Stimulated activated naive CD4-positive, alpha-beta T cell (primary cell): ENCODE results near the gene NKAPL.

ENCODE experiments used
- DNase-seq, 6 experiments: peaks; one replicate each; lab custom pipeline; 2025; lab: John Stamatoyannopoulos, UW

Gene NKAPL

DNA sequence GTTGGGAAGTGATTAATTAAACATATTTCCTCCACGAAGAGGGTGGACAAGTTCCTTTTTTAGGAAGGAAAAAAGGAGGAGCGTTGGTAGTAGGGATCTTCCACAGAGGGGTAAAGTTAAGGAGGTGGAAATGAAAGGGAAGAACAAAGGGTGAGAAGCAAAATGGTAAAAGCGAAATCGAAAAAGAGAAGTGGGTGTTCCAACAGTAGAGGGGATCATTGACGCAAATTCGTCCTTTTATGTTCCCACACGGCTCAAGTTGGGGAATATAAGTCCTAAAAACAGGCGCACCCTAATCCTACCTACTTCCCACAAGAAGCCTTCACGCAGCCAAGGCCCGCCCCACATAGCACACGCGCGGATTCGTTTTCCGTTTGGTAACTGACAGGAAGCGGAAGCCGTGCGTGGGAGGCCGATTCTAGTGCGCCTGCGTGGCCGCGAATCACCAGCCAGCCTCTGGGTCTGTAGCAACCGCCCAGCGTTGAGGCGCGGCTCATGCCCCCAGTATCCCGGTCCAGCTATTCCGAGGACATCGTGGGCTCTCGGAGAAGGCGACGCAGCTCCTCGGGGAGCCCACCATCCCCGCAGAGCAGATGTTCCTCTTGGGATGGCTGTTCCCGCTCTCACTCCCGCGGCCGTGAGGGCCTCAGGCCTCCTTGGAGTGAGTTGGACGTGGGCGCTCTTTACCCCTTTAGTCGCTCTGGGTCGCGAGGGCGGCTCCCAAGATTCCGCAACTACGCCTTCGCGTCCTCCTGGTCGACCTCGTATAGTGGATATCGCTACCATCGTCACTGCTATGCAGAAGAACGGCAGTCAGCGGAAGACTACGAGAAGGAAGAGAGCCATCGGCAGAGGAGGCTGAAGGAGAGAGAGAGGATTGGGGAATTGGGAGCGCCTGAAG, at the start of gene NKAPL:
TSS of gene NKAPL (plus strand) at position 421 of the 901 bp plus-strand sequence. CDS start at position 496, 75 bp downstream.
- DNase-seq, result peak in 4 of 6 experiments; percentile 17 to 39 (median 28)

DNA sequence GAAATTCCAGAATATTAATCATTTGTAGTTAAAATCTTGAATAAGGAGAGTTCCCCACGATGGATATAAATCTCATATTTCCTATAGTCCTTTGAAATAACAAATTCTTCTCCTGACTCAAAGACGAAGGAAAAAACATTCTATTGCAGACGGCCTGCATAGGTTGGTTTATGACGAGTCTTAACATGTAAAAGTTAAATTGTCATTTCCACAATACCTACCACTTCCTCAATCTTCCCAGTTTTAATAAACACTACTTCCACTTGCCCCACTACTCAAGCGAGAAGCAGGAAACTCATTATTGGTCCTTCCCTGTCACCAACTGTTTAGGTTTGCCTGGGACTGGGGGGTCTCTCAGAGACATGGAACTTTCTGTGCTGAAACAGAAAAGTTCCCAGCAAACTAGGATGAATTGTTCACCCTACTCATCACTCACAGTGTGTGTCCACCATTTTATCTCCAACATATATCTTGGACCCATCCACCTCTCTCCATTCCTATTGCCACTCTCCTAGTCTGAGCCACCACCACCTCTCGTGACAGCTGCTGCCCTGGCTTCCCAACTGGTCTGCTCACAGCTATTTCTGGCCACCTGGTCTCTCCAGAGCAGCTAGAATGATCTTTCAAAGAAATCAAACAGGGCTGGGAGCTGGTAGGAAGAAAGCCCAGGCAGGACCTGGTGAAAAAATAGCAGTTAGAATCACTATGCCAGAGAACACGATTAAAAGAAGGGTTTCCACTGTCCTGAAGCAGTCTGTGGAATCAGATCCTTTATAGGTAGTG, 49.2 kb upstream of the NKAPL start:
- no peak for DNase-seq

DNA sequence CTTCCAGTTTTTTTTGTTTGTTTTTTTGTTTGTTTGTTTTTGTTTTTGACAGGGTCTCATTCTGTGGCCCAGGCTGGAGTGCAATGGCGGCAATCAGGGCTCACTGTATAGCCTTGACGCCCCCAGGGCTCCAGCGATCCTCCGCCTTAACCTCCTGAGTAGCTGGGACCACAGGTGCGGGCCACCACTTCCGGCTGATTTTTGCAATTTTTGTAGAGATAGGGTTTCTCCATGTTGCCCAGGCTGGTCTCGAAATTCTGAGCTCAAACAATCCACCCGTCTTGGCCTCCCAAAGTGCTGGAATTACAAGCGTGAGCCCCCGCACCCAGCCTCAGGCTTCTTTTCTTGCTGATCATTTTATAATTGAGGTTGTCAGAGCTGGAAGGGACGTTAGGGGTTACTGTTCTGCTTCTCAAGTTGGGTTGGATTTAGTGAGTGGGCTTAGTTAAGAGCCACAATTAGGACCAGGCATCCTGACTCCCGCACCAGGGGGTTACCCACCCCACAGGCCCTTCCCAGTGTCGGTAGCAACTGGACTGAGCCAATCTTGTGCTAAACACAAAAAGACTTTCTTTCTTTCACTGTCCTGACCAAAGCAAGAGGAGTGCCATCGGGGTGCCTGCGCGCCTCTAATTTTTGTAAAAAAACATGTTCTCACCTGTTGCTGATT, 47.1 kb upstream of the NKAPL start:
- DNase-seq, result no peak

DNA sequence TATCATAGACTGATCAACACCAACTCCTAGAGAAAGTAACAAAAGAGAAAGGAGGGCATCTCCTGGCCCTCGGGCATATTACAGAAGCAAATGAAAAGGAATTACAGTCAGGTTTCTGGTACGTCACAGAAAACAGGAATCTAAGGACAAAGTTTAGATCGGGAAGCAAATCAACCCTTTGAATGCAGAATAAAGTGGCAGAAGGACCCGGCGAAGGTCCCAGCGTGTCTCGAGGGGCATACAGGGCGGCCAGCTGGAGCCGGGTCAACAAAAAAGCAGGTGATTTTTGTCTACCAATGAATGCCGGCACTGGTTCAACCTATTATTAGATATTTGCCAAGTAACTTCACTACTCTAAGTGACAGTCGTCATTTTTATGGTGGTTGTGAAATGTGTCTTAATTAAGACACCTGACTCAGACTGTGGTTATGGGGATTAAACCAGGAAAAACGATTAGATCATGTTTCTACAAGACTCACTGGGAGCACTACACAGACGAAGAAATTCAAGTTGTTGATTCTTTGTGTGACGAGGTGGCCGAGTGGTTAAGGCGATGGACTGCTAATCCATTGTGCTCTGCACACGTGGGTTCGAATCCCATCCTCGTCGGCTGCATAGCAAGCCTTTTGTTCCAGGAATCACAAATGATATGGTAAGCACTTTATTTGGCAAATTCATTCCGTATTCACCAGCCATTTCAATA, 46.4 kb upstream of the NKAPL start:
- peak in 1 of 6 experiments; percentile 32 for DNase-seq

DNA sequence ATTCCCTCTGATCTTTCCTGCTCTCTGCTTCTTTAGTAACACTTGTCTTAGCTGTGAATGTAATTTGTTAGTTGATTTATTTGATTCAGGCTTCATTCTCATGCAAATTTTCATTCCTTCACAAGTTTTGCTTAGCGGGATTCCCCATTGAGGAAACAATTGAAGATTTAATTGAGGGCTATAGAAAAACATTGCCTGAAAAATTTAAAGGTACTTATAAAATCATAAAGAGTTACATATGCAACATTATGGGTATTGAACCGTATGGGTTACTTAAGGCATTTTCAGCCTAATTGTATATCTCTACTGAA, 45.9 kb upstream of the NKAPL start:
- no peak for DNase-seq

DNA sequence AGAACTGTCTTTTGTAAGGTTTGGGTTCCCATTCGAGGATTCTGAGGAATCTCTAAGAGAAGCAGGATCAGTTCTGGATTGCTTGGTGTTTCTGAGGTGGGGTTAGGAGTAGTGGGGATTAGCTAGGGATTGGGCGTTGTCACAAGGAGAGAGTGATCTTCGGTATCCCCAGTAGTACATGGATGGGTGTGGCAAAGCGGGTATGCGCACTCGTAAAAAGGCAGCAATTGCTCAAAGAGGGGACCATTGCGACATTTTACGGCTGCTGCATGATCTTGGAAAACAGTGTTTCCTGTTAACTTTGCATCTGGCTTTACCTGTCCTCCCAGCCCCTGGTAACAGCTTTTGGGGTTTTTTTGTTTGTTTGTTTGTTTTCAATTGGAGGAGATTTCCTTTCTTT, 43.7 kb upstream of the NKAPL start:
- no peak for DNase-seq

GRCh38 chr6:28217890-28218289, 41.2 kb upstream of the NKAPL start:
- no peak for DNase-seq

DNA sequence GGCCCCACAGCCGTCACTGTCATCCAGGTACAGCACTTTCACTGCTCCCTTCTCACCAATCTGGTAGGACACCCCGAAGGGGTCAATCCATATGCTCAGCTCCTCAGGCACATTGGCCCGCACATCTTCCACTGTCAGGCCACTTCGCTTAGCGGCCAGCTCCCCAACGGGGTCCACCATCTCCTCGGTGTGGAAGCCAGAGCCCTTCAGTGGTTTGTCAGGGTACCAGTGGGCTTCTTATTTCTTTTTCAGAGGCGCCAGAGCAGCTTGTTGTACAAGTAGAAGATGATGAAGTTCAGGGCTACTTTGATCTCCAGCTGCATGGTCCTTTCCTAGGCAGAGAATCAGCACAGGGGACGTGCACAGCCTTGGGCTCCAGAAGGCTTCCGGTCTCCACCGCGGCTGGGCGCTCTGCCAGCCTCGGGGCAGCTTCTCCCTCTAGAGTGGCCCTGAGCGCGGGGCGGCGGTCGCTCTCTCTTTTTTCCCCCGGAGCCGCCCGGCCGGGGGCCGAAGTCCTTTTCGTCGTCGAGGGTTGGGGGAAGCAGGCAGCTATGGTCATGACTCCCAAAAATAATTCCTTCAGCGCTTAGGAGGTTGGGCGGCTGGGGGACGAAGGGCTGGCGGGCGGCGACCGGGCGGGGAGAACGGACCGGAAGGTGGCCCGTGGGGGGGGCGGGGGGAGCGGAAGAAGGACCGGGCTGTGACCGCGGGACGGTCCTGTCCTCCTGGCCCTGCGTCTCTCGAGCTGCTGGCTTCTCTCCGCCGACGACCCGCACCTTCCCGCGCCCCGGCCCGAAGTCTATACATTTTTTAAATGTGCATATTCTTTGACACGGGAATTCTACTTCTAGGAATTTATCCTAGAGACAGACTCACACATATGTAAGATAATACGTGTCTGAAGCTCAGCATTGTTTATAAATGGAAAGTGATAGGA, 40.5 kb upstream of the NKAPL start:
- peak in 1 of 6 experiments; percentile 13 for DNase-seq

DNA sequence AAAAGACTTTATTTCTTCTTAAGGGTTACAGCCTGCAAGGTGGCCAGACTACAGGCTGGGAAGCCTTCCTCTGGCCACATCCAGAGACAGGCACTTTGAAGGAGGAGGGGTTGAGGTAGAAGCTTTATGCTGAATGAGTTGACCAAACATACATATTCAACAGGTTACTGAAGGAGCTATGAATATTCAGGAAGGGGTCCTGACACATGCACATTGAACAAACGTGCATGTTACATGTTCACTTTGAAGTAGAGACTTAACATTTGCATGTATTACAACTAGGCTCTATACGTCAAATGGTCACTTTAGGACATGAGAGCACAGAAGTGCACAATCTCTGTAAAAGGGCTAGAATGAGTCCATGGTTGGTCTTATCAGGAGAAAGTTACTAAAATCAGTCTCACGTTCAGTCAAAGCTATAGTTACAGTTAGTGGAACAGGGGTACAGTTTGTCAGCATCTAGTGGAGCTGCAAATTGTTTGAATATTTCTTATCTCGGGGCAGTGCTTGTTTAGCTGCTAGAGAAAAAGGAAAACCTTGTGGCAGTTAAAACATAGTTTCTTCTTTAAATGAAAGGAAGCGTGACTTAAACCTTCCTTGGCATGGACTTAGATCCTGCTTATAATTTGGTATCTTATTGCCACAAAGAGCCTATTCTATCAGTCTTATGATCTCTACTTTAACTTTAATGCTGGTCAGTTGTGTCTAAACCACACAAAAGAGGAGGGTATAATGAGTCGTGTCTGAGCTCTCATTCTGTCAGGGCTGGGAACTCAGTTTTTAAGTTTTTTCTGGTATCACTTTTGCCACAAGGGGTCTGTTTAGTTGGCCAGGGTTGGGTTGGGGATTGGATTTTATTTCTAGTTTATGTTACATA, 38.6 kb upstream of the NKAPL start:
- DNase-seq, result no peak

- DNase-seq, result no peak
Observed at GRCh38 chr6:28224131-28225055, 34.7 kb upstream of the NKAPL start.

DNA sequence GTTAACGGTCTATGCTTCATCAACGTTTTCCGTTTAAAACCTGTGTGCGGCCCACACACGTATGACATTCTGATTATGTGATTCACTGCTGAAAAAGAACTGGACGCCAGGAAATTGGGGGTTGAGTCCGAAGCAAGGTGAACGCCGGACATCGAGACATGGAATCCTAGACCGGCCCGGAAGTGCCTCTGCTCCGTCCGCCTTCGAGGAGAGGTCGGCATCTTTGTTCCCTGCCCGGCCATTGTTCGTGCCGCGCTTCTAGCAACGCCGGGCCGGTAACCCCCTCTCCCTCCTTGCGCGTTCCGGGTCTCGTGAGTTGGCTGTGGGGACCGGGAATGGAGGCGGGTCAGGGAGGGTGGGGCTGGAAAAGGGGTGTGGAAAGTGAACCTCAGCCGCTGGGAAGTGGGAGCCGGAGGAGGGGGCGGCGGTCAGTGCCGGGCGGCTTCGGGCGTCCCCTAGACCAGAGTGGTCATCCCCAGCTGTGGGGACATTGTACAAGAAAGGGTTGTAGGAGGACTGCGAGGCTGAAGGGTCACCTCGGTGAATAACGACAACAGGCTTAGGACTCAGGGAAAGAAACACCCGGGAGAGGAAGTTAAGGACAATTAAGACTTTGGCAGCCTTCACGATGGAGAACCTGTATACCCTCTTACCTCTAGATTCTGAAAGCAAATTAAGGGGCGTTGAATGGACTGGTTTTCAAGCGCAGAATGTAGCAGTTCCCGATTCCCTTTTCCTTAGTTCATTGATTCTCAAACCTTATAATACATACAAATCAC, 33.9 kb upstream of the NKAPL start, which contains the start of gene ZSCAN9:
TSS of gene ZSCAN9 (plus strand) at position 220 of the 779 bp plus-strand sequence. CDS start 1,810 bp downstream, outside the sequence.
- peak in 1 of 6 experiments; percentile 11 for DNase-seq

GRCh38 chr6:28226460-28226859, 32.6 kb upstream of the NKAPL start:
- no peak for DNase-seq

DNA sequence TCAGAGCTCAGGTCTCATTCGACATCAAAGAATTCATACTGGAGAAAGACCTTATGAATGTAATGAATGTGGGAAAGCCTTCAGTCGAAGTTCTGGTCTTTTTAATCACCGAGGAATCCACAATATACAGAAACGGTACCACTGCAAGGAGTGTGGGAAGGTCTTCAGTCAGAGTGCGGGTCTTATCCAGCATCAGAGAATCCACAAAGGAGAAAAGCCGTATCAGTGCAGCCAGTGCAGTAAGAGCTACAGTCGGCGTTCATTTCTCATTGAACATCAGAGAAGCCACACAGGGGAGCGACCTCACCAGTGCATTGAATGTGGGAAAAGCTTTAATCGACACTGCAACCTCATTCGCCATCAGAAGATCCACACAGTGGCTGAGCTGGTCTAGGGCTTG, 26.3 kb upstream of the NKAPL start:
- no peak for DNase-seq

- no peak for DNase-seq
Observed at GRCh38 chr6:28235912-28236452, 23.1 kb upstream of the NKAPL start.

GRCh38 chr6:28239636-28240035, 19.5 kb upstream of the NKAPL start:
- DNase-seq, result no peak

GRCh38 chr6:28240471-28240870, 18.6 kb upstream of the NKAPL start:
- no peak for DNase-seq

DNA sequence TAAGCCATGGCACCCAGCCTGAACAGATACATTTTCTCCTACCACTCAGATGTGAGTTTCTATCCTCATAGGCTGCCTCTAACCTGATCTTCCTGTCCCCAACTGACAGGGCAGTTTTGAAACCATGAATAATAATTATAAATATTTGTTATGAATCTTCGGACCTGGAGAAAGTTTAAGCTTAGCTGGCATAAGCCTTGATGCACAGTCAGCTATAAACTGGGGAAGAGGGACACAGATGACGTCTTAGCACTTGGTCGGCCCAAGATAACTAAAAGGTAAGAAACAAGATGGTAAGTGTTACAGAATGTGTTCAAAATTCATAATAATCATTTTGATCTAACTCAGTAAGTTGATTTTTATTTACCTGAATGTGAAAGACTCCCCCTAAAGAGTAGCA, 15.2 kb upstream of the NKAPL start:
- DNase-seq, result no peak
